ENCODE results near the gene DARS1.
"Not testable (repeated sequence)": the region's sequence is repeated elsewhere in the genome, so short reads cannot be mapped to it uniquely, and the experiment has no call there.

DARS1 gene

GRCh38 chr2:135975702-135976101, 9.7 kb downstream of the DARS1 start:
- DNase-seq: no peak

DNA sequence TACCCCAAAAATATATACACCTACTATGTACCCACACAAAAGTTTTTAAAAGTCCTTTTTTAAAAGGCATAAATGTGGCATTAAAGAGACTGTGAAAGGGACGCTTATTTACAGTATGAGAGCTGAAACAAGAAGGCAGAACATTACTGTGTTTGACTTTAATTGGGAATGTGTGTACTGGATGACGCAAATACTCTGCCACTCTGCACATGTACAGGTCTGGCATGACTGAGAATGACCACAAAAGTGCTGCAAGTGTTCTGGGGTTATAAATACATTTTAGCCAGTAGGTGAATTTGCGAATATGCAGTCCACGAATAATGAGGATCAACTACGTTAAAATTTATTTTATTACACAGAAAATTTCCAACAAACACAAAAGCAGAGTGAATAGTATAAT, 11.4 kb downstream of the DARS1 start:
- no peak for DNase-seq

DNA sequence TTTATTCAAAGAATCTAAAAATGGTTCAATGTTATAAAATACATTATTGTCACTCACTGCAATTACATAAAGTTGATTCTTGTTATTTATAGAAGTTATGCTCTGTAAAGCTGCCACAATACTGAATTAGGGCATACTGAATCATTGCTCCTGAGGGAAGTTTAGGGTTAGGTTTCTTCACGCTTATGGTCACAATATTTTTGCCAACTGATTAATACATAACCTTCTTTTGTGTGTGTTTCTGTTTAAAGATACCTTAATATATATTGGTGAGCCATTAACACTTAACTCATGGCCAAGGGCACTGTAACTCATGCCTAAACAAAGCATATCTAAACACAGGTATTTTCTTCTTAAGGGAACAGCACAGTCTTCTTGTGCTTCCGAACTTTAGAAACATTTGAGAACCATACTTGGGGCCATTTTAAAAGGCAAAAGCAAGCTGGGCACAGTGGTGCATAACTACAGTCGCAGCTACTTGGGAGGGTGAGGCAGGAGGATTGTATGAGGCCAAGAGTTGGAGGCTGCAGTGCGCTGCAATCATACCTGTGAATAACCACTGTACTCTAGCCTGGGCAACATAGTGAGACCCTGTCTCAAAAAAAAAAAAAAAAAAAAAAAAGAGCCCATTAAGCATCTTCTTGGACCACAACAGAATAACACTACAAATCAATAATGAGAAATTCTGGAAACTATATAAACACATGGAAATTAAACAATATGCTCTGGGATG, 15.6 kb downstream of the DARS1 start:
- DNase-seq: no peak

- no peak for DNase-seq
Observed at GRCh38 chr2:135965756-135966155, 19.7 kb downstream of the DARS1 start.

DNA sequence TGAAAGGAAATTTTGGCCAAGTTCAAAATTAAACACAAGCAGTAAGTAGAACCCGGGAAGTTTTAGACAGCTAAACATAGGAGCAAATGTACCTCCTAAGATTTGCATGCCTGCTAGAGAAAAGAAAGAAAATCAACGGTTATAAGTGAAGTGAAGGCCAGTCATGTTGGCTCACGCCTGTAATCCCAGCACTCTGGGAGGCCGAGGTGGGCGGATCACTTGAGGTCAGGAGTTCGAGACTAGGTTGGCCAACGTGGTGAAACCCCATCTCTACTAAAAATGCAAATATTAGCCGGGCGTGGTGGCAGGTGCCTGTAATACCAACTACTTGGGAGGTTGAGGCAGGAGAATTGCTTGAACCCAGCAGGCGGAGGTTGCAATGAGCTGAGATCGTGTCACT, 21.0 kb downstream of the DARS1 start:
- DNase-seq: not testable (repeated sequence)

GRCh38 chr2:135963841-135964240, 21.6 kb downstream of the DARS1 start:
- DNase-seq: no peak

- no peak for DNase-seq
Observed at GRCh38 chr2:135962366-135963123, 22.9 kb downstream of the DARS1 start.

DNA sequence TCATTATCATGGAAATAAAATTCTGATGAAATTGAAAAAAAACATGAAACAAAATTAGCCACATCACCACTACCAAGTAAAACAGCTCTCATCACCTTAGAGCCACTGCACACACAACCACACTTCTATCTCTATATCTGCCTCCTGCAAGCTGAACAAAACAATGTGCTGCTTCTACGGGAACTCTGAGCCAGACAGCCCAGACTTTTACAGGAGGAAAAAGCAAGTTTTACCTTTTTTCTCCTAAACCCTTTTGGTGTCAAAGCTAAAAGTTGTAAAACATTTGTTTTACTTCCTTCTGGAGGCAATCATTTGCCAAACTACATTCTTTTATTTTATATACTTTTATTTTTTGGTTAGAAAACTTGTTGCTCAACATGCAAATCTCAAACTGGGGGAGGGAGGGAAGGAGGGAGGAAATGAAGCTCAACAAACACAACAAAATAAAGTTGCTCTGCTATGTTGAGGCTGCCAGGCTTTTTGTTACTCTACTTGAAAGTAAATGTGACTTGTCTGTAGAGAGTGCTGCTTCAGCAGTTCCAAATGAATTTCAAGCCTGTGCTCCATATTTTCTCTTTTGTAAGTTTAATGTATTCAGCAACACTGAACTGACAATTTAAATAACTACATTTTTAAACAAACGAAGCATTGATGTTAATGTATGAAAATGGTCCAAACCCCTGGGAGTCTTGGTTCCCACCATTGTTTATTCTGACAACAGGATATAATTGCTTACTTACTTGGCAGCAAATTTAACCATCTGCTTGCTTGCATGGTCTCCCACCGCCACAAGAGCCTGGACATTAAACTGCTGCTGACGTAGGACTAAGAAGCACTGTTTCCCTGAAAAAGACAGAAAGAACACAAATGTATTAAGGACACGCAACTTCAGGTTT, 24.5 kb downstream of the DARS1 start:
- no peak for DNase-seq

GRCh38 chr2:135960150-135960549, 25.3 kb downstream of the DARS1 start:
- DNase-seq: no peak

DNA sequence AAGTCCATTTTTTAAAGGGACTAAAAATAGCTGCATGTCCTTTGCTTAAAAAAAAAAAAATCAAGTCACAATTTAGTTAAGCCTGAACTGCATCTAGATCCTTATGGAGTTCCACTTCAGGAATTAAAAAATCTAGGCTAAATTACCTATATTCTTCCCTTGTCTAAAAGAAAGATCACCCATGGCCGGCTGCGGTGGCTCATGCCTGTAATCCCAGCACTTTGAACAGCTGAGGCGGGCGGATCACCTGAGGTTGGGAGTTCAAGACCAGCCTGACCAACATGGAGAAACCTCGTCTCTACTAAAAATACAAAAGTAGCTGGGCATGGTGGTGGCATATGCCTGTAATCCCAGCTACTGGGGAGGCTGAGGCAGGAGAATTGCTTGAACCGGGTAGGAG, 26.5 kb downstream of the DARS1 start:
- not testable (repeated sequence) for DNase-seq

DNA sequence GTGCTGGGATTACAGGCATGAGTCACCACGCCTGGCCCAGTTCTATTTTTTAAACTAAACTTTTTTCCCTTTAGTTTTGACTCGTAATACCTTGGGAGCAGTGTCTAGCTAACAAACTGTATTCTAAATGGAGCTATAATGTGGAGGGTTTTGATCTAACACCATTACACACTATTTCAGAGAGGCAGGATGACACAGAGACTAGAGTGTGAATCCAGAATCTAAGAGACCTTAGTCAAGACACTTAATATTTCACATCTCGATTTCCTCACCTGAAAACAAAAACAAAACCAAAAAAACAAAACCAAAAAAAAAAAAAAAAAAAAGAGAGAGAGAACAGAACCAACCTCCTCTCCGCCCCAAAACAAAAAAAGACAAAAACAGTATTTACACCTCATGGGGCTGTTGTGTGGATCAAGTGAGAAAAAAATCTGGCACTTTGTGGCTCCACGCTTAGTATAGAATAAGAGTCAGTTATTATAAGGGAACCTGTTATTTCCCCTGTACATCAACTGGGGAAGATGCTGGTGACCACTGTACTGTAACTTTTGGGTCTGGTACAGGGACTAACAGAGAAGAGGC, 31.3 kb downstream of the DARS1 start:
- DNase-seq: no peak

GRCh38 chr2:135952891-135953290, 32.5 kb downstream of the DARS1 start:
- no peak for DNase-seq

GRCh38 chr2:135951041-135951583, 34.3 kb downstream of the DARS1 start:
- no peak for DNase-seq

DNA sequence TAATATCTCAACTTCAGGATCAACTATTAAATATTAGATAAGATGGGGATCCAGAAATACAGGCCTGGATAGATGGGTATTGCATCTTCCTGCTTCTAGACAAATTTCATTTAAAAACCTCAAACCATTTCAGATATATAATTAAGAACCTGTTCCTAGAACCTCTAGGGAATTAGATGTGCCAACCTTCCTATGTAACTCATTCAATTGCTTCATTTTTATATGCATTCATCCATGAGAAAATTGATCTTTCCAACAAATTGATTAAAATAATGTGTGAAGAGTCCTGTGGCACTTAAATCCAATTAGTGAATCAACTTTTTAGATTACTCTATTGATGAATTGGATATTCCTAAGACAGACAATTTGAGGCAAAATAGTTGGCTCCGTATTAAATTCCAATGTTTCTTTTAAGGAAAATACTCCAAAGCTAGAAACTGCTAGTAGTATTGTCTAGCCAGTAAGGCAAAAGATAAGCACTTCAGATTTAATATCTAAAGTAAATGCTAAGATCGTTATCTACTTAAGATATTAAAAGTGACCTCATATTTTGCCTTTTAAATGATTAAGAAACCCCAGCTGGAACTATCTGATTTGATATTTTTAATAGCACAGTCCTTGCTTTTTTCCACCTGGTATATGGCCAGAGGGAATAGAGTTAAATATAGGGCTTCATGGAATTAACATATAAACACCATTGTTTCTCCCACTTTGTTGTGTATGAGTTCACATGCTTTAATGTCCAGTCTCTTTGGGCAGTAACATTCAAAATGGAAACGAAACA, 35.8 kb downstream of the DARS1 start:
- no peak for DNase-seq

DNA sequence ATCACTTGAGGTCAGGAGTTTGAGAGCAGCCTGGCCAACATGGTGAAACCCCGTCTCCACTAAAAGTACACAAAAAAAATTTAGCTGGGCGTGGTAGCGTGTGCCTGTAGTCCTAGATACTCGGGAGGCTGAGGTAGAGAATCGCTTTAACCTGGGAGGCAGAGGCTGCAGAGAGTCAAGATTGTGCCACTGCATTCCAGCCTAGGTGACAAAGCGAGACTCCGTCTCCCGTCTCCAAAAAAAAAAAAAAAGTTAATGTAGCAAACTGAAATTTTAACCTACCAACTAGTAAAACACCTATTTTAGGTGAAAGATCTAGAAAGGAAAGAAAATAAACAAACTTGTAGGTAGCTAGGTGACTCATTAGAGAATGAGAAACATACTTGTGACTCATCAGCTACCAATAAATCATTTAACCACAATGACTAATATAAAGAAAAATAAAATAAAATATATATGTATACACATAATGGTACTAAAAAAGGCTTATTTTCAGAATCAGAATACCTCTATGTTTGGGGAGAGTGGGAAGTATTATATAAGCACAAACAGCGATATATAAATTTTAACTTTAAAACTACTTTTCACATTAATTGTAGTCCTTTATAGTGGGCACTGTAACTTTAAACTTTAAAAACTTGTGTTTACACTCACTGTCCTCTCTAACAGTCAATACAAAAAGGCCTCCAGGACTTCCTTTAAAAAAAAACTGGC, 36.6 kb downstream of the DARS1 start:
- no peak for DNase-seq

GRCh38 chr2:135948141-135948540, 37.3 kb downstream of the DARS1 start:
- DNase-seq: no peak

GRCh38 chr2:135947483-135947882, 37.9 kb downstream of the DARS1 start:
- DNase-seq: no peak

DNA sequence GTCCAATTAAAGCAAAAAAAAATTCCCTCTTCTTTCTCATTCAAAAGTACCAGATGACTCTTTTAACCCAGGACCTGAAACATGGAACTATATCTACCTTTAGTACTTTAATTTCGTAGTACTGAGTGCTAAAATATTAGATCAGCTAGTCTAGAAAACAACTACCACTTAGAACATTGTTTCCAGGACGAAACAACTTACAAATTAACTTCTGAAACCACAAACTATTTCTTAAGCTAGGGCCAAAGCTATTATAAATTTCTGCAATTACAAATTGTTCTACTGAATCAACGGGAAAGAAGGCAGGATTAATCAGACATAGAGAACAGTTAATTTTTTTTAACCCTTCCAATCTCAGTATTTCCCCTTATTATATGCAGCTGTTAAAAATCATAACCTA, 39.9 kb downstream of the DARS1 start:
- no peak for DNase-seq

DNA sequence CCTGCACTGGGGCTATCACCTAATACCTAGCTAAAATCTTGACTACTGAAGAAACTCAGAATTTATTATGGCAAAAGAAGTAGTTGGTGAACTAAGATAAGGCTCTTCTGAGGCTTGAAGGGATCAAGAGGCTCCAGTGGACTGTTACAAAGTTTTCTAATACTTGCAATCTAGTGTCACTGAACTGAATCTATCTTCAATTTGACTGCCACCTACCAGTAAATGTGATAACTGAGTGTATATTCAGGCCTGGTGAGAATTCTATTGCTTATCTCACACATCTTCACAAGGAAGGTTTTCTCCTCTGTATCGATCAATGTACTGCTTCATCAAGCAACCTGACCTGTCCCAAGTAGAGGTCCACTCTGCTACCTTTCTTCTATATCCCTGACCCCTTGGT, 40.8 kb downstream of the DARS1 start:
- DNase-seq: no peak

DNA sequence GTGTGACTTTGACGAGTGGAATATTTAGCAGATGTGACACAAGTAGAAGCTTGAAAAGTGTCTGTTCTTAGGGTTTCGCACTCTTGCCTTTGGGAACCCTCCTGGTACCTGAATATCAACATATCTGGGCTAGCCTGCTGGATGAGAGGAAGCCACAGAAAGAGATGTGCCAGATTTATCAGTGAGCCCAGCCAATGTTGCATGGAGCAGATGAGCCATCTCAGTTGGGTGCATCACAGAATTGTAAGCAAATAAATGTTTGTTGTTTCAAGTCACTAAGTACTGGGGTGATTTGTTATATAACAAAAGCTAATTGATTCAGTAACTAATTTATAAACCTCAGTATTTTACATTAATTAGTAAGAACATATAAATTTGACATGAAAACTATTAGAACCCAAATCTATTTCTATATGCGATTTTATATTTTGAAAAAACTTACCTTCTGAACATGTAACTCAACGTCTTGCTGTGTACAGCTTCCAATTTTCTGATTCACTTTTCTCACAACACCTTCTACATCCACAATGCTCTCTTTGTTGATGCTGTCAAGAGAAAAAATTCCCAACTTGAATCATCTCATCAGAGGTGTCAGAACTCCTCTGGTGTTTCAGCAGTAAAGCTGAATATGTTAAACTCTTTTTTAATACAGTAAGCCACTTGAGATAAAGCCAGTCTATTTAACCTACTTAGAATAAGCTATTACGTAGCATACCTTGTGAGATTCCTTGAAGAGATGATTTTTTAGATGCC, 42.3 kb downstream of the DARS1 start:
- no peak for DNase-seq

DNA sequence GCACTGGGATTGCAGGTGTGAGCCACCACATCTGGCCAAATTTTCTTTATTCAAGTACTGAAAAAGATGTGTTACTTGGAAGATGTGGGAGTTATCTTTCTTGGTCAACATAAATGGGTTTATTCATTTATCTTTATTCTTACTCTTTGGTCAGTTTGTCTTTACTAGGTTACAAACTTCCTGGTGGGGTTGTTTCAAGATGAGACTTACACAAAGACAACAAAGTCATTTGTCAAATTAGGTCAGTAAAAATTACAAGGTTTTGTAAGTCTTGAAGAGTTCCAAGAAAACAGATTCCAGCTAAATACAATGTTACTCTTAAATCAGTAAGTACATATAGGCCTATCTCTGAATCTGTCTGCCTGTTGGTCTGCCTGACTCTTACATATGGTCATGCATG, 48.9 kb downstream of the DARS1 start:
- no peak for DNase-seq

All from NCI-H2227 treated with DMSO at 0.1 percent for 48 hours (cell line).